IMR-90 (cell line): ENCODE results near the gene JPH3.

Experiments
- BHLHE40 ChIP-seq: fragments of 150-350 bp; IDR thresholded peaks from 2 replicates; pipeline ENCODE4 v1.6.1; 2016; ENCODE audit warnings: mild to moderate bottlenecking, low read depth, low read length
- CEBPB ChIP-seq: IDR thresholded peaks from 2 replicates; pipeline ENCODE4 v1.6.1; 2012; ENCODE audit warnings: low read depth, low read length, improper control_type of control experiment
- CHD1 ChIP-seq: IDR thresholded peaks from 2 replicates; pipeline ENCODE4 v1.6.1; 2012; ENCODE audit warnings: low read depth, low read length, improper control_type of control experiment
- POLR2A ChIP-seq: IDR thresholded peaks from 2 replicates; pipeline ENCODE4 v1.6.1; 2012; ENCODE audit warnings: mild to moderate bottlenecking, low read depth, low read length
- RAD21 ChIP-seq: IDR thresholded peaks from 2 replicates; pipeline ENCODE4 v1.6.1; 2012; ENCODE audit warnings: low read length, improper control_type of control experiment
- TF ChIP-seq, protein P1 (sequence below): conservative IDR thresholded peaks from 2 replicates; pipeline ENCODE4 v1.5.1; 2012; ENCODE audit warnings: mild to moderate bottlenecking, low read depth, low read length, improper control_type of control experiment

DNA sequence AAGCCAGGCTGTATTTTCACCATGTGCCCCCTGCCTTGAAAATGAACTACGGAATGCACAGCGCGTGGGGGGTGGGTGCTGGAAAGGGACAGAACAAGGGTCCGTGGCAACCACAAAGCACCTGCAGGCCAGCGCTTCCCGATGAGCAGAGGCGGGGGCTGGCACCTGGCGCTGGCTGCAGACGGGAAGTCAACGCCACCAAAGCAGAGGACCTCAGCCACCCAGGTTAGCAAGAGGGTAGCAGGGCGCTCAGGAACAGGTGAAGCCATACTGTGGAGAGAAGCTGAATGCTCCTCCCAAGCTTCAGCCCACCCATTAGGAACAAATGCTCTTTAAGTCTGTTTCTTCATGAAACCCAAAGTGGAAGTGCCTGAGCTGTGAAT is 98.8 kb downstream of the JPH3 start:
- TF ChIP-seq BHLHE40: no peak
- TF ChIP-seq, protein P1, sequence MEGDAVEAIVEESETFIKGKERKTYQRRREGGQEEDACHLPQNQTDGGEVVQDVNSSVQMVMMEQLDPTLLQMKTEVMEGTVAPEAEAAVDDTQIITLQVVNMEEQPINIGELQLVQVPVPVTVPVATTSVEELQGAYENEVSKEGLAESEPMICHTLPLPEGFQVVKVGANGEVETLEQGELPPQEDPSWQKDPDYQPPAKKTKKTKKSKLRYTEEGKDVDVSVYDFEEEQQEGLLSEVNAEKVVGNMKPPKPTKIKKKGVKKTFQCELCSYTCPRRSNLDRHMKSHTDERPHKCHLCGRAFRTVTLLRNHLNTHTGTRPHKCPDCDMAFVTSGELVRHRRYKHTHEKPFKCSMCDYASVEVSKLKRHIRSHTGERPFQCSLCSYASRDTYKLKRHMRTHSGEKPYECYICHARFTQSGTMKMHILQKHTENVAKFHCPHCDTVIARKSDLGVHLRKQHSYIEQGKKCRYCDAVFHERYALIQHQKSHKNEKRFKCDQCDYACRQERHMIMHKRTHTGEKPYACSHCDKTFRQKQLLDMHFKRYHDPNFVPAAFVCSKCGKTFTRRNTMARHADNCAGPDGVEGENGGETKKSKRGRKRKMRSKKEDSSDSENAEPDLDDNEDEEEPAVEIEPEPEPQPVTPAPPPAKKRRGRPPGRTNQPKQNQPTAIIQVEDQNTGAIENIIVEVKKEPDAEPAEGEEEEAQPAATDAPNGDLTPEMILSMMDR: no peak
- TF ChIP-seq POLR2A: no peak
- no peak for TF ChIP-seq RAD21
- no peak for TF ChIP-seq CEBPB
- no peak for TF ChIP-seq CHD1
